CD14-positive monocyte (primary cell): Measurements from ENCODE around the gene DPYSL3. TPM values are rescaled to one million over a fixed set of nuclear protein-coding genes. Genes with fewer than 3 reads are reported as not detected.

ENCODE experiments used
- DNase-seq, 3 donors: peaks; one replicate each; pipeline ENCODE4 v3.0.0-alpha.2; 2011 to 2022
- H2AFZ ChIP-seq: 2 replicates; pipeline ENCODE4 v1.6.0; 2012; ENCODE audit warnings: mild to moderate bottlenecking, low read depth, low read length, inconsistent platforms; ENCODE audit not compliant: insufficient read depth, poor library complexity, severe bottlenecking
- H3K27ac ChIP-seq, 2 donors: 1 replicate in 1 of 2; 2 replicates in 1 of 2; pipeline ENCODE4 v1.5.1; 2012 to 2013; ENCODE audit warnings: low read length in 2 of 2, control low read depth in 1 of 2, inconsistent platforms in 1 of 2, low read depth in 1 of 2, mild to moderate bottlenecking in 1 of 2
- H3K27me3 ChIP-seq, 2 donors: one replicate each; pipeline versions ENCODE4 v1.6.0 to v1.6.1; 2011 to 2013; ENCODE audit warnings: low read length in 2 of 2; ENCODE audit not compliant: control insufficient read depth in 2 of 2, insufficient read depth in 2 of 2
- H3K36me3 ChIP-seq, 2 donors: replicated peaks in 1 of 2; 1 replicate in 1 of 2; 2 replicates in 1 of 2; pipeline versions ENCODE4 v1.5.1 to v1.6.1; 2012 to 2013; ENCODE audit warnings: low read length in 2 of 2, control low read depth in 1 of 2, inconsistent platforms in 1 of 2, mild to moderate bottlenecking in 1 of 2; ENCODE audit not compliant: insufficient read depth in 2 of 2, control insufficient read depth in 1 of 2
- H3K4me1 ChIP-seq, 2 donors: 1 replicate in 1 of 2; 2 replicates in 1 of 2; pipeline versions ENCODE4 v1.5.1 to v1.6.1; 2012 to 2013; ENCODE audit warnings: low read length in 2 of 2, control low read depth in 1 of 2, inconsistent platforms in 1 of 2, mild to moderate bottlenecking in 1 of 2, moderate library complexity in 1 of 2; ENCODE audit not compliant: insufficient read depth in 2 of 2, control insufficient read depth in 1 of 2
- H3K4me2 ChIP-seq: replicated peaks from 2 replicates; pipeline ENCODE3; 2012; ENCODE audit warnings: low read length, moderate library complexity, mild to moderate bottlenecking; ENCODE audit not compliant: poor library complexity, severe bottlenecking; ENCODE audit errors: extremely low read depth
- H3K4me3 ChIP-seq, 3 experiments: fragments of 200-600 bp in 1 of 3; sonication (generic) in 1 of 3; replicated peaks in 1 of 3; 1 replicate in 2 of 3; 2 replicates in 1 of 3; pipeline ENCODE4 v1.5.1; 2011 to 2013; ENCODE audit warnings: low read length in 3 of 3, mild to moderate bottlenecking in 3 of 3, control low read depth in 2 of 3, low read depth in 2 of 3, inconsistent platforms in 1 of 3, moderate library complexity in 1 of 3
- H3K79me2 ChIP-seq: 2 replicates; pipeline ENCODE4 v1.6.0; 2012; ENCODE audit warnings: mild to moderate bottlenecking, control low read depth, inconsistent platforms, low read length, moderate library complexity; ENCODE audit not compliant: insufficient read depth
- H3K9ac ChIP-seq: 2 replicates; pipeline ENCODE4 v1.6.0; 2017; ENCODE audit warnings: low read length, mild to moderate bottlenecking; ENCODE audit not compliant: insufficient read depth, poor library complexity, severe bottlenecking
- H3K9me3 ChIP-seq, 2 donors: replicated peaks in 1 of 2; 1 replicate in 1 of 2; 2 replicates in 1 of 2; pipeline versions ENCODE4 v1.5.1 to v1.6.1; 2012 to 2013; ENCODE audit warnings: low read length in 2 of 2, control low read depth in 1 of 2; ENCODE audit not compliant: control insufficient read depth in 1 of 2, insufficient read depth in 1 of 2
- H4K20me1 ChIP-seq: 2 replicates; pipeline ENCODE4 v1.6.0; 2012; ENCODE audit warnings: mild to moderate bottlenecking, low read length, control low read depth, moderate library complexity; ENCODE audit not compliant: insufficient read depth
- H3K27ac Mint-ChIP-seq, 7 donors: one replicate each; pipeline ENCODE4 v1.8.0; 2020; ENCODE audit warnings: mild to moderate bottlenecking in 7 of 7, mixed read lengths in 7 of 7, moderate library complexity in 6 of 7, inconsistent platforms in 2 of 7
- H3K27me3 Mint-ChIP-seq, 3 donors: one replicate each; pipeline ENCODE4 v1.8.0; 2021 to 2022; ENCODE audit warnings: low read depth in 3 of 3, mild to moderate bottlenecking in 3 of 3, mixed read lengths in 3 of 3, moderate library complexity in 3 of 3, inconsistent platforms in 1 of 3
- H3K36me3 Mint-ChIP-seq, 2 donors: one replicate each; pipeline ENCODE4 v1.8.0; 2020; ENCODE audit warnings: mixed read lengths in 2 of 2, inconsistent platforms in 1 of 2, mild to moderate bottlenecking in 1 of 2
- H3K4me1 Mint-ChIP-seq: one replicate; pipeline ENCODE4 v1.8.0; 2020; ENCODE audit warnings: mild to moderate bottlenecking, mixed read lengths
- H3K4me3 Mint-ChIP-seq, 2 donors: one replicate each; pipeline ENCODE4 v1.8.0; 2020; ENCODE audit warnings: mild to moderate bottlenecking in 2 of 2, mixed read lengths in 2 of 2, moderate library complexity in 1 of 2
- H3K9me3 Mint-ChIP-seq, 7 donors: one replicate each; pipeline ENCODE4 v1.8.0; 2020 to 2022; ENCODE audit warnings: mixed read lengths in 7 of 7, mild to moderate bottlenecking in 6 of 7, moderate library complexity in 6 of 7, inconsistent platforms in 2 of 7
- WGBS: methylation state at CpG from one replicate; pipeline ENCODE4 v1.1.5; 2013; ENCODE audit warnings: missing lambda C conversion rate; ENCODE audit not compliant: insufficient coverage; 5-methylcytosine and 5-hydroxymethylcytosine counted together
- intact Hi-C, 2 donors: fragments of 100-400 bp; cut with micrococcal nuclease; formaldehyde crosslinking; loops; one replicate each; pipeline versions ENCODE4 v1.15.0 to v1.15.1; 2023
- polyA plus RNA-seq, 3 donors: library from polyadenylated mRNA; depleted of rRNA in 1 of 3; unstranded in 2 of 3; stranded (reverse) in 1 of 3; fragments of 300-500 nt in 2 of 3; fragments of >200 nt in 1 of 3; fragmentation: Illumina TruSeq in 2 of 3; gene quantifications; 1 replicate in 2 of 3; 2 replicates in 1 of 3; pipeline ENCODE4 v1.2.3, GENCODE V29; 2012 to 2021
- TF ChIP-seq, protein P1 (sequence below): fragments of 200-600 bp; IDR thresholded peaks from one replicate; pipeline ENCODE4 v1.8.0; 2022; ENCODE audit warnings: antibody characterized with exemption, mild to moderate bottlenecking

The DPYSL3 gene
- polyA plus RNA-seq, 3 donors = 0.05 TPM; not detected in 2

DNA sequence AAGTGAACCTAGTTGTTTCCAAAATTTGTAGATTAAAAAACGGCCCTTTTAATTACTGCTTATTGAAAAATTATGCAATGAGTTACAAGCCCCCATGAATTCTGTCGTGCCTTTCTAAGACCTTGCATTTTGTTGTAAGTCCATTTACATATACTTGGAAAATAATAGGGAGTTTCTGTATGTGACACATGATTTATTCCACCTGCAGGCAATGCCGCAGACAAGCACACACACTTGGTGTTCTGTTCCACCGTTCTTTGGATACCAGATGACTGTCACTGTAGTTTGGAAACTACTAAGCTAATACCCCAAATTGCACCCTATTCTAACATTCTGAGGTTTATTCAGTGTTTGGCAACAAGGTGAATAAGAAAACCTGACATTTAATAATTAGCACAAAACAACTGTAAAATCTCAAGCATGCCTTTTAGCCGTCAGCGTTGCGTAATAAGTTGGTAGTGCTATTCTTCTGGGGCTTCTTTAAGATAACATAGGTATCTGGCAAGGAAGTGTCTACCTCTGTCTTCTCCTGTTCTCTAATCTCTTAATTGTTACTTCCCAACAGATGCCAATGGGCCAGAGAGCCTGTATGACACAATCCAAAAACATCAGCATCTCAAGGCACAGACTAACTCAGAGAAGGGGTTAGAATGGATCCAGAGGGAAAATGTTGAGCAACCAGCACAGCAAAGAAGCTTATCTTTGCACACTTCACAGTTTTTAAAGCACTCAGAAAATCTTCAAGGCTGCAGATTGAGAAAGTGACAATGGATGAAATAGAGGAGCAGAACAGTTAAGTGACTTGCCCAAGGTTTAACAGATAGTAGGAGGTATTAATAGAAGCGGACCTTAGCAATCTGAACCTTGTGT lies 48.2 kb upstream of the DPYSL3 start:
- no peak overlapping the region for H3K4me3 ChIP-seq
- H2AFZ ChIP-seq = no peak overlapping the region
- H3K4me1 ChIP-seq = no peaks in the 10 kb centered on the region
- TF ChIP-seq, protein P1, sequence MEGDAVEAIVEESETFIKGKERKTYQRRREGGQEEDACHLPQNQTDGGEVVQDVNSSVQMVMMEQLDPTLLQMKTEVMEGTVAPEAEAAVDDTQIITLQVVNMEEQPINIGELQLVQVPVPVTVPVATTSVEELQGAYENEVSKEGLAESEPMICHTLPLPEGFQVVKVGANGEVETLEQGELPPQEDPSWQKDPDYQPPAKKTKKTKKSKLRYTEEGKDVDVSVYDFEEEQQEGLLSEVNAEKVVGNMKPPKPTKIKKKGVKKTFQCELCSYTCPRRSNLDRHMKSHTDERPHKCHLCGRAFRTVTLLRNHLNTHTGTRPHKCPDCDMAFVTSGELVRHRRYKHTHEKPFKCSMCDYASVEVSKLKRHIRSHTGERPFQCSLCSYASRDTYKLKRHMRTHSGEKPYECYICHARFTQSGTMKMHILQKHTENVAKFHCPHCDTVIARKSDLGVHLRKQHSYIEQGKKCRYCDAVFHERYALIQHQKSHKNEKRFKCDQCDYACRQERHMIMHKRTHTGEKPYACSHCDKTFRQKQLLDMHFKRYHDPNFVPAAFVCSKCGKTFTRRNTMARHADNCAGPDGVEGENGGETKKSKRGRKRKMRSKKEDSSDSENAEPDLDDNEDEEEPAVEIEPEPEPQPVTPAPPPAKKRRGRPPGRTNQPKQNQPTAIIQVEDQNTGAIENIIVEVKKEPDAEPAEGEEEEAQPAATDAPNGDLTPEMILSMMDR = no peak
- intact Hi-C loops = loop anchor here (5.0 to 10.0 kb wide), 2 partner anchors 93 to 96 kb away; no protein-coding TSS in a partner anchor
- H3K36me3 ChIP-seq = no peaks in the 10 kb centered on the region
- H3K27ac ChIP-seq = no peak overlapping the region
- H3K27me3 ChIP-seq = no peaks in the 10 kb centered on the region
- WGBS = 80% methylated on average over 1 of the region's 8 CpGs
- DNase-seq = no peak
- H3K79me2 ChIP-seq = no peaks in the 10 kb centered on the region
- peaks cover 1% of the 10 kb centered on the region for H3K4me1 Mint-ChIP-seq
- no peaks in the 10 kb centered on the region for H3K9me3 ChIP-seq
- no peak overlapping the region for H3K4me3 Mint-ChIP-seq
- H3K36me3 Mint-ChIP-seq = no peaks in the 10 kb centered on the region
- H3K4me2 ChIP-seq = no peak overlapping the region
- no peaks in the 10 kb centered on the region for H3K9me3 Mint-ChIP-seq
- H4K20me1 ChIP-seq = no peaks in the 10 kb centered on the region
- H3K9ac ChIP-seq = no peak overlapping the region
- no peak overlapping the region for H3K27ac Mint-ChIP-seq
- peaks cover 6 to 17% (median 6%) of the 10 kb centered on the region in 3 donors for H3K27me3 Mint-ChIP-seq

DNA sequence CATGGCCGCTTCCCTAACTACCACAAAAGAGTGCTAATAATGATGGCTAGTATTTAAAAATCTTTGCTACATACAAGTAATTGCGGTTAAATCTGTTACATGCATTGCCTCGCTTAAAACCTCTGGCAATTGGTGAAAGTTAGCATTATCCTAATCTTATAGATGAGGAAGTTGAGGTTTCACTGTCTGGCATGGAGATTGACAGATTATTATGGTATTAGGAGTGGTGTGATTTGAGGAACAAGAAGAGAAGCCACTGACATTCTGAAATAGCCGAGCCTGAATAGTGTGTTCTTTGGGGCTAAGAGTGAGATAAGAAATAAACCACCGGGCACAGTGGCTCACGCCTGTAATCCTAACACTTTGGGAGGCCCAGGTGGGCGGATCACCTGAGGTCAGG lies 45.3 kb upstream of the DPYSL3 start:
- Mint-ChIP-seq H3K27me3 (peaks cover 3 to 16% (median 5%) of the 10 kb centered on the region in 3 donors), H3K4me3 (no peak overlapping the region), H3K9me3 (peaks cover 0 to 5% (median 0%) of the 10 kb centered on the region in 7 donors), H3K27ac (no peak overlapping the region), H3K36me3 (no peaks in the 10 kb centered on the region), H3K4me1 (peaks cover 1% of the 10 kb centered on the region)
- Histone ChIP-seq H2AFZ (no peak overlapping the region), H3K4me2 (no peak overlapping the region), H3K36me3 (no peaks in the 10 kb centered on the region), H3K27ac (no peak overlapping the region), H3K4me3 (no peak overlapping the region), H3K79me2 (no peaks in the 10 kb centered on the region), H3K4me1 (no peaks in the 10 kb centered on the region), H3K9me3 (no peaks in the 10 kb centered on the region), H3K9ac (no peak overlapping the region), H3K27me3 (no peaks in the 10 kb centered on the region), H4K20me1 (no peaks in the 10 kb centered on the region)
- DNase-seq = no peak
- TF ChIP-seq, protein P1 = no peak
- WGBS = 0% methylated on average over 1 of the region's 7 CpGs
- intact Hi-C loops = loop anchor here (5.0 to 10.0 kb wide), 2 partner anchors 90 to 93 kb away; no protein-coding TSS in a partner anchor
